T-helper 17 cell (primary cell): ENCODE results near the gene FRMD4A. TPM values are rescaled to one million over a fixed set of nuclear protein-coding genes. Genes with fewer than 3 reads are reported as not detected.

Experiments
- ATAC-seq: fragments of 150-1000 bp; cut with Tn5 transposase; 2 replicates; pipeline ENCODE4 v1.10.0; 2021; ENCODE audit warnings: mild to moderate bottlenecking, moderate library complexity
- DNase-seq, 3 donors: peaks; one replicate each; pipeline versions ENCODE4 v3.0.0 to v3.0.0-alpha.2; 2020 to 2021
- H3K9me3 ChIP-seq: one replicate; pipeline ENCODE4 v1.7.0; 2013; ENCODE audit warnings: low read length, mild to moderate bottlenecking; ENCODE audit not compliant: control insufficient read depth, poor library complexity, severe bottlenecking
- H3K27ac Mint-ChIP-seq: one replicate; pipeline ENCODE4 v1.8.0; 2022; ENCODE audit warnings: mild to moderate bottlenecking, moderate library complexity, mixed read lengths
- H3K27me3 Mint-ChIP-seq: one replicate; pipeline ENCODE4 v1.8.0; 2022; ENCODE audit warnings: mixed read lengths
- H3K36me3 Mint-ChIP-seq: one replicate; pipeline ENCODE4 v1.8.0; 2022; ENCODE audit warnings: low read depth, mixed read lengths
- H3K4me1 Mint-ChIP-seq: one replicate; pipeline ENCODE4 v1.8.0; 2022; ENCODE audit warnings: mild to moderate bottlenecking, mixed read lengths
- H3K4me3 Mint-ChIP-seq: one replicate; pipeline ENCODE4 v1.8.0; 2022; ENCODE audit warnings: mild to moderate bottlenecking, moderate library complexity, mixed read lengths
- total RNA-seq, 4 donors: library from RNA in 2 of 4; stranded (reverse) in 2 of 4; gene quantifications; one replicate each; pipeline ENCODE4 v1.2.3 and lab custom pipeline; 2022 to 2026

The FRMD4A gene
- total RNA-seq, 2 donors from 2014 or later: 1.3 to 2.7 TPM

- Mint-ChIP-seq H3K36me3 (no peaks in the 10 kb centered on the region), H3K27ac (no peak overlapping the region), H3K27me3 (no peaks in the 10 kb centered on the region), H3K4me3 (no peak overlapping the region), H3K4me1 (no peaks in the 10 kb centered on the region)
- no peak for DNase-seq
- no peak for ATAC-seq
- no peaks in the 10 kb centered on the region for H3K9me3 ChIP-seq
Observed at GRCh38 chr10:13972609-13973008, 358.1 kb downstream of the FRMD4A start.

GRCh38 chr10:13971601-13972475, 358.9 kb downstream of the FRMD4A start:
- Mint-ChIP-seq H3K4me3 (no peak overlapping the region), H3K27ac (peak overlapping the region; percentile 11), H3K4me1 (no peaks in the 10 kb centered on the region), H3K27me3 (no peaks in the 10 kb centered on the region), H3K36me3 (no peaks in the 10 kb centered on the region)
- DNase-seq: no peak
- H3K9me3 ChIP-seq: no peaks in the 10 kb centered on the region
- ATAC-seq: no peak

GRCh38 chr10:13970957-13971353, 359.8 kb downstream of the FRMD4A start:
- Mint-ChIP-seq H3K4me1 (no peaks in the 10 kb centered on the region), H3K36me3 (no peaks in the 10 kb centered on the region)
- ATAC-seq: no peak

GRCh38 chr10:13970236-13970956, 360.3 kb downstream of the FRMD4A start:
- ATAC-seq (no peak), DNase-seq (no peak)
- Mint-ChIP-seq H3K36me3 (no peaks in the 10 kb centered on the region), H3K4me1 (no peaks in the 10 kb centered on the region), H3K27me3 (peaks cover 6% of the 10 kb centered on the region), H3K4me3 (no peak overlapping the region), H3K27ac (no peak overlapping the region)
- H3K9me3 ChIP-seq: no peaks in the 10 kb centered on the region

More at GRCh38 chr10:13970957-13971353, 359.8 kb downstream of the FRMD4A start:
- Mint-ChIP-seq H3K4me3 (no peak overlapping the region), H3K27me3 (peaks cover under 1% of the 10 kb centered on the region), H3K27ac (no peak overlapping the region)
- no peaks in the 10 kb centered on the region for H3K9me3 ChIP-seq
- DNase-seq: no peak

- H3K27ac Mint-ChIP-seq: no peak overlapping the region
- DNase-seq: no peak
- peaks cover 7% of the 10 kb centered on the region for H3K27me3 Mint-ChIP-seq
- no peaks in the 10 kb centered on the region for H3K4me1 Mint-ChIP-seq
- no peak overlapping the region for H3K4me3 Mint-ChIP-seq
- H3K36me3 Mint-ChIP-seq: no peaks in the 10 kb centered on the region
- no peaks in the 10 kb centered on the region for H3K9me3 ChIP-seq
- no peak for ATAC-seq
Observed at GRCh38 chr10:13969792-13970140, 361.0 kb downstream of the FRMD4A start.

GRCh38 chr10:13969118-13969791, 361.5 kb downstream of the FRMD4A start:
- Mint-ChIP-seq H3K36me3 (no peaks in the 10 kb centered on the region), H3K4me1 (no peaks in the 10 kb centered on the region), H3K27ac (no peak overlapping the region), H3K4me3 (no peak overlapping the region), H3K27me3 (peaks cover 7% of the 10 kb centered on the region)
- DNase-seq (no peak), ATAC-seq (no peak)
- no peaks in the 10 kb centered on the region for H3K9me3 ChIP-seq

- Mint-ChIP-seq H3K4me1 (peaks cover 2% of the 10 kb centered on the region), H3K27me3 (peaks cover 25% of the 10 kb centered on the region), H3K27ac (no peak overlapping the region), H3K4me3 (no peak overlapping the region), H3K36me3 (no peaks in the 10 kb centered on the region)
- no peak for DNase-seq
- no peaks in the 10 kb centered on the region for H3K9me3 ChIP-seq
- ATAC-seq: no peak
Observed at GRCh38 chr10:13961853-13962252, 368.9 kb downstream of the FRMD4A start.

GRCh38 chr10:13961097-13961496, 369.6 kb downstream of the FRMD4A start:
- ATAC-seq (no peak), DNase-seq (no peak)
- Mint-ChIP-seq H3K4me1 (peaks cover 2% of the 10 kb centered on the region), H3K4me3 (no peak overlapping the region), H3K36me3 (no peaks in the 10 kb centered on the region), H3K27ac (no peak overlapping the region), H3K27me3 (peaks cover 25% of the 10 kb centered on the region)
- no peaks in the 10 kb centered on the region for H3K9me3 ChIP-seq

- peaks cover 21% of the 10 kb centered on the region for H3K27me3 Mint-ChIP-seq
- H3K9me3 ChIP-seq: no peaks in the 10 kb centered on the region
- H3K4me1 Mint-ChIP-seq: peaks cover 2% of the 10 kb centered on the region
- H3K4me3 Mint-ChIP-seq: no peak overlapping the region
- ATAC-seq: no peak
- H3K36me3 Mint-ChIP-seq: no peaks in the 10 kb centered on the region
- no peak for DNase-seq
- H3K27ac Mint-ChIP-seq: no peak overlapping the region
Observed at GRCh38 chr10:13960603-13961002, 370.1 kb downstream of the FRMD4A start.

GRCh38 chr10:13959443-13960359, 371.0 kb downstream of the FRMD4A start:
- ATAC-seq: no peak
- Mint-ChIP-seq H3K36me3 (no peaks in the 10 kb centered on the region), H3K27ac (no peak overlapping the region), H3K4me1 (peaks cover 2% of the 10 kb centered on the region), H3K4me3 (no peak overlapping the region), H3K27me3 (peaks cover 17% of the 10 kb centered on the region)
- DNase-seq: no peak
- H3K9me3 ChIP-seq: no peaks in the 10 kb centered on the region

- H3K4me1 Mint-ChIP-seq: peaks cover 2% of the 10 kb centered on the region
- no peaks in the 10 kb centered on the region for H3K9me3 ChIP-seq
- H3K27me3 Mint-ChIP-seq: peaks cover 17% of the 10 kb centered on the region
- H3K27ac Mint-ChIP-seq: no peak overlapping the region
- H3K36me3 Mint-ChIP-seq: peaks cover 2% of the 10 kb centered on the region
- DNase-seq (no peak), ATAC-seq (no peak)
- H3K4me3 Mint-ChIP-seq: peak overlapping the region; percentile 69
Observed at GRCh38 chr10:13957856-13958255, 372.9 kb downstream of the FRMD4A start.

- H3K27me3 Mint-ChIP-seq: peaks cover 17% of the 10 kb centered on the region
- ATAC-seq (no peak), DNase-seq (no peak)
- no peak overlapping the region for H3K4me3 Mint-ChIP-seq
- no peak overlapping the region for H3K27ac Mint-ChIP-seq
- H3K4me1 Mint-ChIP-seq: peaks cover 2% of the 10 kb centered on the region
- peaks cover 2% of the 10 kb centered on the region for H3K36me3 Mint-ChIP-seq
- H3K9me3 ChIP-seq: no peaks in the 10 kb centered on the region
Observed at GRCh38 chr10:13956826-13957225, 373.9 kb downstream of the FRMD4A start.
